ENCODE data around the gene SHISA5.
"Not testable (repeated sequence)": the region's sequence is repeated elsewhere in the genome, so short reads cannot be mapped to it uniquely, and the experiment has no call there.

The SHISA5 gene, protein sequence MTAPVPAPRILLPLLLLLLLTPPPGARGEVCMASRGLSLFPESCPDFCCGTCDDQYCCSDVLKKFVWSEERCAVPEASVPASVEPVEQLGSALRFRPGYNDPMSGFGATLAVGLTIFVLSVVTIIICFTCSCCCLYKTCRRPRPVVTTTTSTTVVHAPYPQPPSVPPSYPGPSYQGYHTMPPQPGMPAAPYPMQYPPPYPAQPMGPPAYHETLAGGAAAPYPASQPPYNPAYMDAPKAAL

DNA sequence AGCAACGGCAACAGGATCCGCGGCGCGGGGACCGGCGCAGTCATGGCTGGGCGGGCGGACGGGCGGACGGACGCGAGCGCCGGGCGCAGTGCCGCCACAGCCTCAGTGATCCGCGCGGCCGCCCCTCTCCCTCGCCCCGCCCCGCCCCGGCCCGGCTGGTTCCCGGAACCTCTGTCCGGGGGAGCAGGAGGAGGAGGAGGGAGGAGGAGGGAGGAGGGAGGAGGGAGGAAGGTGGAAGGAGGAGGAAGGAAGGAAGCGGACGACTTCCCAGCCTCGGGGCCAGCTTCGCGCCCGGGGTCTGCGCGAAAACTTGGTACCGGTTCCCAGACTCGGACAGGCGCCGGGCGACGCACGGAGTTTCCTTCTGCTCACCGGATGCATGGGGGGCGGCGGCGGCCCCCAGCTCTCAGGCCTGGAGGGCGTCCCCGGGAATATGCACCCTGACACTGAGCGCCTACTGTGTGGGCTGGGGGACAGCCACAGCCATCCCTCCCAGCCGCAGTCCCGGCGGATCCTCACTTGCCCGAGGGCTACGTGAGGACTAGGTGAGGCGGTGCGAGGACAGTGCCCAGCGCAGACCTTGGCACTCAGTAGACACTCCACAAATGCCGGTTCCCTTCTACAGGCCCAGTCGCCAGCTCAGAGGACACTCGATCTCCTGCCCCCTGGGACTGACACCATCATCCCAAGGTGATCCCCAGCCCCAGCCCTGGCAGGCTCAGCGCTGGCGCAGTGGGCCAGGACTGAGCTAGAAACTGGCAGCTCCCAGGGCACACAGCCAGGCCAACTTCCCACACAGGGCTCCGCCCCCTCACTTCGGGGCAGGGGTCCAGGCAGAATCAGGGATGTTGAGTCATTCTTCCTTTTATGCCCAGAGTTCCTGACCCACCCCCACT lies at the start of gene SHISA5:
TSS of gene SHISA5 (minus strand) at position 124 of the 896 bp plus-strand sequence. CDS start at position 44, 80 bp downstream.
- H3K4me3 ChIP-seq (ENCODE audit: low read depth, low read length), result peak within 1 kb of the TSS; percentile 50
- no peaks in the 10 kb centered on the region for H3K9me3 ChIP-seq (ENCODE audit: severe bottlenecking)
- H3K27ac ChIP-seq, result no peak within 1 kb of the TSS
- no peaks in the 10 kb centered on the region for H3K27me3 ChIP-seq (ENCODE audit: insufficient read depth, low read depth, severe bottlenecking)
- H3K36me3 ChIP-seq, result no peaks in the 10 kb centered on the region
- peak; percentile 50 for DNase-seq
- TF ChIP-seq, protein P1, sequence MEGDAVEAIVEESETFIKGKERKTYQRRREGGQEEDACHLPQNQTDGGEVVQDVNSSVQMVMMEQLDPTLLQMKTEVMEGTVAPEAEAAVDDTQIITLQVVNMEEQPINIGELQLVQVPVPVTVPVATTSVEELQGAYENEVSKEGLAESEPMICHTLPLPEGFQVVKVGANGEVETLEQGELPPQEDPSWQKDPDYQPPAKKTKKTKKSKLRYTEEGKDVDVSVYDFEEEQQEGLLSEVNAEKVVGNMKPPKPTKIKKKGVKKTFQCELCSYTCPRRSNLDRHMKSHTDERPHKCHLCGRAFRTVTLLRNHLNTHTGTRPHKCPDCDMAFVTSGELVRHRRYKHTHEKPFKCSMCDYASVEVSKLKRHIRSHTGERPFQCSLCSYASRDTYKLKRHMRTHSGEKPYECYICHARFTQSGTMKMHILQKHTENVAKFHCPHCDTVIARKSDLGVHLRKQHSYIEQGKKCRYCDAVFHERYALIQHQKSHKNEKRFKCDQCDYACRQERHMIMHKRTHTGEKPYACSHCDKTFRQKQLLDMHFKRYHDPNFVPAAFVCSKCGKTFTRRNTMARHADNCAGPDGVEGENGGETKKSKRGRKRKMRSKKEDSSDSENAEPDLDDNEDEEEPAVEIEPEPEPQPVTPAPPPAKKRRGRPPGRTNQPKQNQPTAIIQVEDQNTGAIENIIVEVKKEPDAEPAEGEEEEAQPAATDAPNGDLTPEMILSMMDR (IDR thresholded peaks at IDR 0.05; ENCODE audit: low read depth, low read length), result no peak

DNA sequence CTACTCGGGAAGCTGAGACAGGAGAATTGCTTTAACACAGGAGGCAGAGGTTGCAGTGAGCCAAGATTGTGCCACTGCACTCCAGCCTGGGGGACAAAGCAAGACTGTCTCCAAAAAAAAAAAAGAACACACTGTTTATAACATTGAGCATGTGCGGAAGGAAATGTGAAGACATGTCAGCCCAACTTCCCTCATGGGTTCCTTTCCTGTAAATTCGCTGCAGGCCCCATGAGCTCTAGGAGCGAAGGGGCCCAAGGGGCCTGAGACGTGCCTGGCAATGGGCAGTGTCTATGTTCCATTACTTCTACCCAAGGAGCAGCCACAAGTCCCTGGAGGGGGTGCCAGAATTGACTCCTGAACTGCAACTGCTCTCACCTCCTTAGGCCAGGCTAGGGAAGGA lies 49.4 kb upstream of the SHISA5 start:
- Histone ChIP-seq H3K27ac (no peak overlapping the region), H3K4me3 (ENCODE audit: low read depth, low read length) (no peak overlapping the region), H3K9me3 (ENCODE audit: severe bottlenecking) (no peaks in the 10 kb centered on the region), H3K27me3 (ENCODE audit: insufficient read depth, low read depth, severe bottlenecking) (no peaks in the 10 kb centered on the region), H3K36me3 (peaks cover 9% of the 10 kb centered on the region)
- no peak for DNase-seq
- TF ChIP-seq, protein P1 (IDR thresholded peaks at IDR 0.05; ENCODE audit: low read depth, low read length), result no peak

DNA sequence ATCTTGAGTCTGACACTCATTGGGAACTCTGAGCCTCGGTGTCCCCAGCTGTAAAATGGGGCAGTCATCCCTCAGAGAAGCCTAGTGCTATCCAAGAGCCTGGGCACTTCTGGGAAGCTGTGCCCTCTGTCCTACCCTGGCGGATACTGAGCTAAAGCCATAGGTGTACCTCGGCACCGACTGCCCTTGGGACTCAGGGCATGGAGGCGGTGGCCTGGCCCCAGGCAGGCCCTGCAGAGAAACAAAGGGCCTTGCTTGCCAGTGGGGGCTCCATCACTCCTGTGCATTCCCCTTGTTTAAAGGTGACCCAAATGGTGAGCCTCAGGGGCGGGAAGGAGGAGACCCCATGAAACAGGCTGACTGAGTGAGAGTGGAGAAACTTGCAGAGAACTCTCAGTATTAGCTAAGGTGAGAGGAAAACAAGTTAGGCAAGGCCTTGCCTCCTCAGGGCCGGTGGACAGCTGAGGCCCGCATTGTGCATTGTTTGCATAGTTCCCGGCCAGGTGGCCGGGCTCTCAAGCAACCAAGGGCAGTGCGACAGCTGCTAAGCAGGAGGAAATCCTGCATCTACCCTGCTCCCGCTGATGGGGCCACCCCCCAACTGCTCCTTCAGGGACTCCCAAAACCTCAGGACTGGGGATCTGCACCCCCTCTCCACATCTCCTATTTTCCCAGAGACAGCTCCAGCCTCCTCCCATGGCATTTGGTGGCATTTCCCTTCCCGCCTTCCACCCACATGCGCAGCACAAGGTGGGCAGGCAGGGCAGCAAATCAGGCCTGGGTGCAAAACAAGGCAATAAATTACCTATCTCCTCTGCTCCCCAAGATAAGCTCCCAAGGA lies 48.4 kb upstream of the SHISA5 start:
- Histone ChIP-seq H3K36me3 (peaks cover 19% of the 10 kb centered on the region), H3K4me3 (ENCODE audit: low read depth, low read length) (no peak overlapping the region), H3K27ac (no peak overlapping the region), H3K9me3 (ENCODE audit: severe bottlenecking) (no peaks in the 10 kb centered on the region), H3K27me3 (ENCODE audit: insufficient read depth, low read depth, severe bottlenecking) (no peaks in the 10 kb centered on the region)
- no peak for DNase-seq
- TF ChIP-seq, protein P1 (IDR thresholded peaks at IDR 0.05; ENCODE audit: low read depth, low read length), result no peak

DNA sequence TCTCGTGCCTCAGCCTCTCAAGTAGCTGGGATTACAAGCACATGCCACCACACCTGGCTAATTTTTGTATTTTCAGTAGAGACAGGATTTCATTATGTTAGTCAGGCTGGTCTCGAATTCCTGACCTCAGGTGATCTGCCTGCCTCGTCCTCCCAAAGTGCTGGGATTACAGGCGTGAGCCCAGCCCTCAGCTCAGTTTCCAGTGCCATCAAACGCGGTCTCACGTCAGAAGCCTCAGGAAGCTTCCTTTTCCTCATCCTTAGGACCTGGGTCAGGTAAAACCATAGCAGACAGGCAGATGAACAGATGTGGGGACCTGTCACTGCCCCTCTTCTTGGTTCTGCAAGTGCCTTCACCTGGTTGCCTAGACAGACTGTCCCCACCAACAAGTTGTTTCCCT lies 47.7 kb upstream of the SHISA5 start:
- not testable (repeated sequence) for H3K4me3 ChIP-seq (ENCODE audit: low read depth, low read length); H3K9me3 ChIP-seq (ENCODE audit: severe bottlenecking); H3K27me3 ChIP-seq (ENCODE audit: insufficient read depth, low read depth, severe bottlenecking); H3K27ac ChIP-seq; DNase-seq
- H3K36me3 ChIP-seq, result peaks cover 25% of the 10 kb centered on the region

DNA sequence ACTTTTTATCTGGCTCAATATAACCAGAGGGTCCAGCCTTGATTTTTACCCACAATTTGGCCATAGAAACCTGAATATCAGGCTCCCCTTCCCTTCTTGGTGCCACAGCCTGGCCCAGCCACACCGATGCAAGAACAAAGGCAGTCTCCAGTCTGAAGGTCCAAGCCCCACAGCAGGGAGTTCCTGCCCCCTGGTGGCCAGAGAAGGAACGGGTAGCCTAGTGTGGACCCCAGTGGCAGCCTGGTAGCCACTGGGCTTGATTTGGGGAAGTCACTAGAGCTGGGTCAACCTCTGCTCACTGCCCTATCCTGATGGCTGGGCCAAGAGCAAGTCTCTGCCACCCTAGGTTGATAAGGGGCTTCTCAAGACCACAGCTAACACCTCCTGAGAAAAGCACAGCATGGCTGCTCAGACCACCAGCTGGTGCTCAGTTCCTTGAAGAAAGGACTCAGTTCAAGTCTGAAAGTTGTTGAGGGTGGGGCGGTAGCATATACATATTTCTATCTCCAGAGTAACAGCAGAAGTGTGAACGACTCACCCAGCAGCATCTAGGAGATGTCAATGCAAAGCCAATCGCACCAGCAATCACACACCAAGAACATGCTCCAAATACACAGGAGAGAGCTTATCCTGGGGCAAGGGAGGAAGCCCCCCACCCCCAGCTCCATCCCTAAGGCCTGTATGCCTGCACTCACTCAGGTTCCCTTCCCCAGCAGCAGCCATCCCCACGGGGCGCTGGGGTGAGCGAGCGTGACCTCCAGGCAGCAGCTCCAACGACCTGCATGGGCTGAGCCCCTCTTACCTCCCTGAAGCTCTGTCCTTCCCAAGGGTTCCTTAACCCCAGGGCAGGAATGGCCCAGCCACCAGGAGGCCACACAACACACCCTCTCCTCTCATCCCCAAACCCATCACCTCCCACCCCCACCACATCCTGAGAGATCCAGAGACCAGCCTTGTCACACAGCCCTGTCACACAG lies 45.0 kb upstream of the SHISA5 start:
- Histone ChIP-seq H3K9me3 (ENCODE audit: severe bottlenecking) (no peaks in the 10 kb centered on the region), H3K27ac (peak overlapping the region; percentile 52), H3K36me3 (peaks cover 28% of the 10 kb centered on the region), H3K27me3 (ENCODE audit: insufficient read depth, low read depth, severe bottlenecking) (no peaks in the 10 kb centered on the region), H3K4me3 (ENCODE audit: low read depth, low read length) (no peak overlapping the region)
- TF ChIP-seq, protein P1 (IDR thresholded peaks at IDR 0.05; ENCODE audit: low read depth, low read length), result peak; percentile 97
- peak; percentile 83 for DNase-seq
